Measurements from ENCODE around the gene STAG3. TPM values are rescaled to one million over a fixed set of nuclear protein-coding genes. Genes with fewer than 3 reads are reported as not detected.
"Not testable (repeated sequence)": the region's sequence is repeated elsewhere in the genome, so short reads cannot be mapped to it uniquely, and the experiment has no call there.

STAG3 gene
- polyA plus RNA-seq, 3 donors, result 0.39 TPM; not detected in 1

DNA sequence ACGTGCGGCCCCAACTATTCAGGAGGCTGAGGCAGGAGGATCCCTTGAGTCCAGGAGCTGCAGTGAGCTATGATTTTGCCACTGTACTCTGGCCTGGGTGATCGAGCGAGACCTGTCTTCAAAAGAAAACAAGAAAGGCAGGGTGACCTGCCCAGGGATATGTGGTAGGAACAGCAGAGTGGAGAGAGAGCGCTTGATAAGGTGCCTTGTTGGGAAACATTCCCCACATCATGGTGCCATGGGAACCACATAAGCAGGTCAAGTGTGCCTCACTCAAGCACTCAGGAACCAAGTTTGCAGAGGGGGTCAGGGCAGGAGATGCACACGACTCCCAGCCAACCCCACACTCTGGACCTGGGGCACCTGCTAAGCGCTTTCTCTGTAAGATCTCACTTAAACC, 79.3 kb downstream of the STAG3 start:
- no peak overlapping the region for H3K27ac Mint-ChIP-seq
- TF ChIP-seq, protein P1, sequence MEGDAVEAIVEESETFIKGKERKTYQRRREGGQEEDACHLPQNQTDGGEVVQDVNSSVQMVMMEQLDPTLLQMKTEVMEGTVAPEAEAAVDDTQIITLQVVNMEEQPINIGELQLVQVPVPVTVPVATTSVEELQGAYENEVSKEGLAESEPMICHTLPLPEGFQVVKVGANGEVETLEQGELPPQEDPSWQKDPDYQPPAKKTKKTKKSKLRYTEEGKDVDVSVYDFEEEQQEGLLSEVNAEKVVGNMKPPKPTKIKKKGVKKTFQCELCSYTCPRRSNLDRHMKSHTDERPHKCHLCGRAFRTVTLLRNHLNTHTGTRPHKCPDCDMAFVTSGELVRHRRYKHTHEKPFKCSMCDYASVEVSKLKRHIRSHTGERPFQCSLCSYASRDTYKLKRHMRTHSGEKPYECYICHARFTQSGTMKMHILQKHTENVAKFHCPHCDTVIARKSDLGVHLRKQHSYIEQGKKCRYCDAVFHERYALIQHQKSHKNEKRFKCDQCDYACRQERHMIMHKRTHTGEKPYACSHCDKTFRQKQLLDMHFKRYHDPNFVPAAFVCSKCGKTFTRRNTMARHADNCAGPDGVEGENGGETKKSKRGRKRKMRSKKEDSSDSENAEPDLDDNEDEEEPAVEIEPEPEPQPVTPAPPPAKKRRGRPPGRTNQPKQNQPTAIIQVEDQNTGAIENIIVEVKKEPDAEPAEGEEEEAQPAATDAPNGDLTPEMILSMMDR (IDR thresholded peaks at IDR 0.05), result no peak
- H3K79me2 ChIP-seq (ENCODE audit: insufficient read depth, low read length), result no peaks in the 10 kb centered on the region

GRCh38 chr7:100259984-100260383, 82.3 kb downstream of the STAG3 start:
- H3K9ac ChIP-seq (ENCODE audit: insufficient read depth, low read length, poor library complexity, severe bottlenecking); H3K4me1 Mint-ChIP-seq; H3K9me3 ChIP-seq (replicated peaks in 1 of 2; ENCODE audit: control insufficient read depth in 1 of 2, insufficient read depth in 1 of 2, low read length in 2 of 2); H3K4me2 ChIP-seq (replicated peaks; ENCODE audit: extremely low read depth, low read length, poor library complexity, severe bottlenecking); intact Hi-C loops (cut with micrococcal nuclease); H2AFZ ChIP-seq (ENCODE audit: insufficient read depth, low read depth, low read length, poor library complexity, severe bottlenecking); H3K27me3 Mint-ChIP-seq (ENCODE audit: low read depth in 3 of 3); H3K9me3 Mint-ChIP-seq; H3K36me3 ChIP-seq (replicated peaks in 1 of 2; ENCODE audit: control insufficient read depth in 1 of 2, insufficient read depth in 2 of 2, low read length in 2 of 2); H3K4me3 Mint-ChIP-seq; H4K20me1 ChIP-seq (ENCODE audit: insufficient read depth, low read length); H3K27ac Mint-ChIP-seq; H3K4me1 ChIP-seq (ENCODE audit: control insufficient read depth in 1 of 2, insufficient read depth in 2 of 2, low read length in 2 of 2); H3K79me2 ChIP-seq (ENCODE audit: insufficient read depth, low read length); H3K4me3 ChIP-seq (replicated peaks in 1 of 3; ENCODE audit: low read depth in 2 of 3, low read length in 3 of 3); H3K27me3 ChIP-seq (ENCODE audit: control insufficient read depth in 2 of 2, insufficient read depth in 2 of 2, low read length in 2 of 2); H3K27ac ChIP-seq (ENCODE audit: low read depth in 1 of 2, low read length in 2 of 2); DNase-seq; H3K36me3 Mint-ChIP-seq: not testable (repeated sequence)
- WGBS (ENCODE audit: insufficient coverage), result 100% methylated on average over 3 of the region's 8 CpGs

More for the DNA sequence above, 79.3 kb downstream of the STAG3 start:
- no peaks in the 10 kb centered on the region for H3K4me1 ChIP-seq (ENCODE audit: control insufficient read depth in 1 of 2, insufficient read depth in 2 of 2, low read length in 2 of 2)
- Mint-ChIP-seq H3K4me1 (no peaks in the 10 kb centered on the region), H3K9me3 (no peaks in the 10 kb centered on the region), H3K27me3 (ENCODE audit: low read depth in 3 of 3) (no peaks in the 10 kb centered on the region), H3K4me3 (no peak overlapping the region), H3K36me3 (peaks cover 0 to 1% of the 10 kb centered on the region in 2 donors)
- intact Hi-C loops (cut with micrococcal nuclease), result no loop called here
- H2AFZ ChIP-seq (ENCODE audit: insufficient read depth, low read depth, low read length, poor library complexity, severe bottlenecking), result no peak overlapping the region
- H3K27ac ChIP-seq (ENCODE audit: low read depth in 1 of 2, low read length in 2 of 2), result no peak overlapping the region
- H3K4me3 ChIP-seq (replicated peaks in 1 of 3; ENCODE audit: low read depth in 2 of 3, low read length in 3 of 3), result no peak overlapping the region
- DNase-seq, result no peak
- H3K36me3 ChIP-seq (replicated peaks in 1 of 2; ENCODE audit: control insufficient read depth in 1 of 2, insufficient read depth in 2 of 2, low read length in 2 of 2), result no peaks in the 10 kb centered on the region
- no peaks in the 10 kb centered on the region for H3K9me3 ChIP-seq (replicated peaks in 1 of 2; ENCODE audit: control insufficient read depth in 1 of 2, insufficient read depth in 1 of 2, low read length in 2 of 2)
- no peak overlapping the region for H3K4me2 ChIP-seq (replicated peaks; ENCODE audit: extremely low read depth, low read length, poor library complexity, severe bottlenecking)
- H3K9ac ChIP-seq (ENCODE audit: insufficient read depth, low read length, poor library complexity, severe bottlenecking), result no peak overlapping the region
- no peaks in the 10 kb centered on the region for H4K20me1 ChIP-seq (ENCODE audit: insufficient read depth, low read length)
- H3K27me3 ChIP-seq (ENCODE audit: control insufficient read depth in 2 of 2, insufficient read depth in 2 of 2, low read length in 2 of 2), result no peaks in the 10 kb centered on the region
- WGBS (ENCODE audit: insufficient coverage), result 99% methylated on average over 5 of the region's 7 CpGs

GRCh38 chr7:100262896-100263295, 85.2 kb downstream of the STAG3 start:
- H3K9me3 ChIP-seq (replicated peaks in 1 of 2; ENCODE audit: control insufficient read depth in 1 of 2, insufficient read depth in 1 of 2, low read length in 2 of 2); H3K36me3 Mint-ChIP-seq; H3K4me2 ChIP-seq (replicated peaks; ENCODE audit: extremely low read depth, low read length, poor library complexity, severe bottlenecking); H3K9ac ChIP-seq (ENCODE audit: insufficient read depth, low read length, poor library complexity, severe bottlenecking); intact Hi-C loops (cut with micrococcal nuclease); H3K4me1 Mint-ChIP-seq; H2AFZ ChIP-seq (ENCODE audit: insufficient read depth, low read depth, low read length, poor library complexity, severe bottlenecking); H3K4me3 ChIP-seq (replicated peaks in 1 of 3; ENCODE audit: low read depth in 2 of 3, low read length in 3 of 3); H3K27ac Mint-ChIP-seq; H3K9me3 Mint-ChIP-seq; H3K27me3 Mint-ChIP-seq (ENCODE audit: low read depth in 3 of 3); H3K27ac ChIP-seq (ENCODE audit: low read depth in 1 of 2, low read length in 2 of 2); DNase-seq; H3K27me3 ChIP-seq (ENCODE audit: control insufficient read depth in 2 of 2, insufficient read depth in 2 of 2, low read length in 2 of 2); H3K79me2 ChIP-seq (ENCODE audit: insufficient read depth, low read length); H3K36me3 ChIP-seq (replicated peaks in 1 of 2; ENCODE audit: control insufficient read depth in 1 of 2, insufficient read depth in 2 of 2, low read length in 2 of 2); H3K4me3 Mint-ChIP-seq; H4K20me1 ChIP-seq (ENCODE audit: insufficient read depth, low read length); H3K4me1 ChIP-seq (ENCODE audit: control insufficient read depth in 1 of 2, insufficient read depth in 2 of 2, low read length in 2 of 2): not testable (repeated sequence)
- 94% methylated on average over 1 of the region's 4 CpGs for WGBS (ENCODE audit: insufficient coverage)

Other genes with a start within 250 kb of the STAG3 start
- gene GJC3, start 248.3 kb upstream of the STAG3 start, polyA plus RNA-seq, result not detected
- gene AZGP1, start 201.9 kb upstream of the STAG3 start, polyA plus RNA-seq, result not detected
- 10 to 100 TPM; 10.4 to 24.3 (median 10.7) TPM for gene ZKSCAN1, start 162.3 kb upstream of the STAG3 start, polyA plus RNA-seq
- gene ZSCAN21, start 128.1 kb upstream of the STAG3 start, polyA plus RNA-seq, result 1 to 10 TPM; 1.5 to 4.6 (median 4.4) TPM
- 10 to 100 TPM in 1 of 3 donors, 1 to 10 TPM in 2; 7.1 to 13.4 (median 8.9) TPM for gene ZNF3, start 96.2 kb upstream of the STAG3 start, polyA plus RNA-seq
- gene COPS6, start 88.9 kb upstream of the STAG3 start, polyA plus RNA-seq, result 100 to 1,000 TPM in 2 of 3 donors, 10 to 100 TPM in 1; 77.1 to 119 (median 109) TPM
- gene MCM7, start 76.5 kb upstream of the STAG3 start, polyA plus RNA-seq, result 10 to 100 TPM in 1 of 3 donors, 1 to 10 TPM in 2; 6.9 to 61.1 (median 8.8) TPM
- 10 to 100 TPM; 10.5 to 13.1 (median 12.6) TPM for gene AP4M1, start 76.3 kb upstream of the STAG3 start, polyA plus RNA-seq
- 10 to 100 TPM in 2 of 3 donors, 1 to 10 TPM in 1; 9.6 to 28.9 (median 11.0) TPM for gene TAF6, start 58.6 kb upstream of the STAG3 start, polyA plus RNA-seq
- 1 to 10 TPM; 6.2 to 6.8 (median 6.2) TPM for gene CNPY4, start 58.3 kb upstream of the STAG3 start, polyA plus RNA-seq
- under 1 TPM; 0.57 to 0.81 (median 0.59) TPM for gene MBLAC1, start 51.0 kb upstream of the STAG3 start, polyA plus RNA-seq
- 100 to 1,000 TPM; 533 to 754 (median 621) TPM for gene LAMTOR4, start 29.0 kb upstream of the STAG3 start, polyA plus RNA-seq
- 10 to 100 TPM in 1 of 3 donors, 1 to 10 TPM in 2; 1.0 to 38.4 (median 1.6) TPM for gene TRAPPC14, start 19.2 kb upstream of the STAG3 start, polyA plus RNA-seq
- gene GAL3ST4, start 9.3 kb upstream of the STAG3 start, polyA plus RNA-seq, result under 1 TPM in 1 of 3 donors, not detected in 2; 0.31 TPM
- under 1 TPM in 1 of 3 donors, not detected in 2; 0.91 TPM for gene GPC2, start 537 bp upstream of the STAG3 start, polyA plus RNA-seq
- under 1 TPM in 2 of 3 donors, not detected in 1; 0.27 to 0.38 TPM for gene PVRIG, start 42.0 kb downstream of the STAG3 start, polyA plus RNA-seq
- 1 to 10 TPM in 1 of 3 donors, under 1 TPM in 1, not detected in 1; 0.58 to 1.2 TPM for gene SPDYE3, start 129.8 kb downstream of the STAG3 start, polyA plus RNA-seq
- gene PILRB, start 180.2 kb downstream of the STAG3 start, polyA plus RNA-seq, result 10 to 100 TPM in 1 of 3 donors, 1 to 10 TPM in 2; 1.7 to 62.6 (median 2.2) TPM
- 100 to 1,000 TPM; 316 to 491 (median 364) TPM for gene PILRA, start 195.6 kb downstream of the STAG3 start, polyA plus RNA-seq